NCI-H2081 treated with DMSO at 0.1 percent for 48 hours (cell line): ENCODE data around the gene PRKCZ.

ENCODE experiments used
- DNase-seq: peaks from one replicate; lab custom pipeline; 2025; lab: John Stamatoyannopoulos, UW

The PRKCZ gene

DNA sequence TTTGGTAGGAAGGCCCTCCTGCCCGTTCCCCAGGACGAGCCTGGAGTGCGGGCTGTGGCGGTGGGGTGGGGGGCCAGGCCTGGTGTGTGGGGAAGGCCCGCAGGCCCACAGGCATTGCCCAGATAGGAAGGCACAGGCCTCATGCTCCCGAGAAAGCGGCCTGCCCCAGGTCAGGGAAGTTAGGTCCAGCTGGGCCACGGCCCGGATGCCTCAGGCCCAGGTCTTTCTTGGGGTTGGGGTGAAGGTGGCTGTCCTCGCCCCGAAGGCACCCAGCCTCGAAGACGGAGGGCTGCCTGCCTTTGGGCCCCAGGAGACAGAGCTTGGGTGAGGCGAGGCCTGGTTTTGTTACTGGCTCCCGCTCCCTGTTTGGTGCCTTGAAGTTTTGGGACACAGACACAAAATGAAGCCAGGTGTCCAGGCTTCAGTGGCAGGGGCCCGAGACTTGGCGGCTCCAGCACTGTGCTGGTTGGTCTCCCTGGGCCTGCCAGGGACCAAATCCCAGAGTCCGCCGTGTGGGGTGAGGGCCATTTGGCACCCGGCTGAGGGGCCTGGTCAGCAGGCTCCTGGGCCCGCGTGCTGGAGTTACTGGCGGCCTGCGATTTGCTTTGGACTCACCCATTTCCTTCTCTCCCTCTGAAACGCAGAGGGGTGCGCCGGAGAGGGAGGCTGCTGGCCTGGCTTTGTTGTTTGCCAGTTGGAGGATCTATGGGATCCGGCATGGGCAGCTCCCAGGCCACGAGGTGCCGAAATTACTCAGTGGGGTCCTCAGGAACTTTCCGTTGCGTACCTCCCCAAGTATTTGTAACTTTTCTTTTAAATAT, 179.9 kb downstream of the PRKCZ start:
- no peak for DNase-seq

- DNase-seq = no peak
These were observed 180.7 kb downstream of the PRKCZ start for GRCh38 chr1:2230781-2231531.

- DNase-seq = no peak
These were observed 181.5 kb downstream of the PRKCZ start for GRCh38 chr1:2231532-2232254.

DNA sequence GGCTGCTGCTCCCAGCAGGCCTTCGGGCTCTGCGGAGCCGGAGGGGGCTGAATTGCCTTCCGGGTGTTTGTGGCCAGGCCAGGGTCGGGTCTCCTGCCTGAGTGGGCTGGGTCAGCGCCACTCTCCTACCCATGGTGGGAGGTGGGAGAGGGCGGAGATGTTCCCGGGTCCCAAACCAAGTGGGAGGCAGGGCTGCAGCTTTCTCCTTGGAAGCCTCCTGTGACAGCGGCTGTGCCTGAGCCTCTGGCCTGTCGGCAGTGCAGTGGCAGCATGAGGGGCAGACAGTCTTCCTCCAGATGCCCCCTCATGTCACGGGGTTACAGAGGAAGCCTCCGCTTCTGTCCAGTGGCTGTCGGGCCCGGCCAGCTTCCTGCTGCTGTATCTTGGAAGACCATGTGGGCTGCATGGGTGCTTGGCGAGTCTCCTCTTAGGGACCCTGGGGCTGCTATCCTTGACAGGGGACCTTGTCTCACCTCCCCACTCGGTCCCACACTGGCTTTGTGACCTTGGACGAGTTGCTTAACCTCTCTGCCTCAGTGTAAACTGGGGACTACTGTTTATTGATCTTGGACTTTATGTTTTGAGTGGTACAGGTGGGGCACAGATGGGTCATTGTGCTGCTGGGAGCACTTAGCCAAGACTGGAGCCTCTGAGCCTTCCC, 182.2 kb downstream of the PRKCZ start:
- no peak for DNase-seq

- no peak for DNase-seq
These were observed 182.8 kb downstream of the PRKCZ start for GRCh38 chr1:2232916-2233438.

GRCh38 chr1:2233468-2233867, 183.3 kb downstream of the PRKCZ start:
- DNase-seq = no peak

DNA sequence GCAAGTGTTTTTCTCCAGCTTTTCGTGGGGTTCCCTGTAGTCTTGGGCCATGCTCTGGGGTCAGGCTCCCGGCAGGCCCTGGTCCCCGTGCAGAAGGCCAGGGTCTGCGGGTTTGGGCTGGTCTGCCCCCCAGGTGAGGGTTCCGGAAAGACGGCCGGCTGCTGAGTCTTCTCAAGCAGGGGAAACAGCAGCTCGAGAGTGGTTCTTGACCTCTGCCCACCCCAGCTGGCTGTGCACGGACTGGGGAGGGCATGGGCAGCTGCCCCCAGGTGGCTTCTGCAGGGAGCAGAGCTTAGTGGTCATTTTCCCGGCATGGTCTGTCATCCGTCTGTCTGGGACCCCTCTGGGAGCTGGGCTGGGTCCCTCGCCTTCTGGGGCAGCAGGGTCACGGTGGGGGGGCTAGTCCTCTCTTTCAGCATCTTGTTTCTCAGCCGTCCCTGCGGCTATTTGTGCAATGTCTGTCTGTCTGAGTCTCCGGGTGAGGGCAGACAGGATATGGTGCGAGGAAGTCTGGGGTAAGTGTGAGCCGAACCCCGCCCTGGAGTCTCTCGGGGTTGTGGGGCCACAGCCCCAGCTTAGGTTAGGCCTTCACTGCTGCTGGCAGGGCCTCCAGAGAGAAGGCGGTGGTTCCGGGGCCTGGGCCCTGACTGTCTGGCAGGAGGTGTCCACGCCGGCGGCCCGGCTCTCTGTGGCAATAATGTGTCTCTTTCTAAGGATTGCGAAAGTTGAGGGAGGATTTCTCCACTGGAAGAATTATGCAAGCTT, 184.0 kb downstream of the PRKCZ start:
- DNase-seq = no peak

DNA sequence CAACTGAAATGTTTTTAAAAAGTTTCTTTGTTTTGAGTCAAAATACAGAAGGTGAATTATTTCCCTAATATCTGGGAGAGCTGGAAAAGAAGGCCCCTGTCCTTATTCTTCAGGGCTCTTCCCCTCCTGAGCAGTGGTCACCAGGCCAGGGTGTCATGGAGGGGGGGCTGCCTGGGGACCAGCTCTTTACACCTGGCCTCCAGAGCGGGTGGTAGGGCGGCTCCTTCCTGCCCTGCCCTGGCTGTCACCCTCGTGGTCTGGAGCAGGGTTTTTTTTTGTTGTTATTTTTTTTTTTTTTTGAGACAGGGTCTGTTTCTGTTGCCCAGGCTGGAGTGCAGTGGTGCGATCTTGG, 184.5 kb downstream of the PRKCZ start:
- no peak for DNase-seq
